Transverse colon (tissue), 4 donors: Measurements from ENCODE around the gene TULP1.

Experiments
- CTCF ChIP-seq, 5 experiments: fragments of 200-600 bp in 3 of 5; fragments of 450-650 bp in 2 of 5; sonication (generic) in 3 of 5; IDR thresholded peaks; 1 replicate in 2 of 5; 2 replicates in 3 of 5; pipeline ENCODE4 v1.5.1; 2016 to 2017; ENCODE audit warnings: antibody characterized with exemption in 5 of 5, inconsistent platforms in 3 of 5, mild to moderate bottlenecking in 2 of 5, moderate library complexity in 1 of 5
- EP300 ChIP-seq: sonication (generic); formaldehyde crosslinking; IDR thresholded peaks from one replicate; pipeline ENCODE4 v1.6.1; 2017; ENCODE audit warnings: antibody characterized with exemption, low read depth
- POLR2A ChIP-seq: fragments of 450-650 bp; IDR thresholded peaks from one replicate; pipeline ENCODE4 v1.6.1; 2016; ENCODE audit warnings: antibody characterized with exemption, mild to moderate bottlenecking, moderate library complexity
- POLR2AphosphoS5 ChIP-seq, 3 donors: sonication (generic); formaldehyde crosslinking; IDR thresholded peaks; one replicate each; pipeline ENCODE4 v1.6.1; 2016; ENCODE audit warnings: antibody characterized with exemption in 3 of 3

GRCh38 chr6:35507221-35507620, 5.5 kb downstream of the TULP1 start:
- TF ChIP-seq EP300 (no peak), CTCF (IDR thresholded peaks at IDR 0.05) (no peak), POLR2A (no peak), POLR2AphosphoS5 (IDR thresholded peaks at IDR 0.05) (no peak)
